ENCODE data around the gene SLC9C1. TPM values are rescaled to one million over a fixed set of nuclear protein-coding genes. Genes with fewer than 3 reads are reported as not detected.

Gene SLC9C1
- total and polyA plus RNA-seq, 2 experiments from 2014 or later: 0.03 TPM; not detected in 1

- Histone ChIP-seq H3K9me2 (replicated peaks; ENCODE audit: insufficient read depth) (no peaks in the 10 kb centered on the region), H3K36me3 (replicated peaks; ENCODE audit: insufficient read depth, low read depth) (no peaks in the 10 kb centered on the region), H3K4me3 (no peak overlapping the region), H3K9me3 (ENCODE audit: low read depth) (no peaks in the 10 kb centered on the region), H3K27ac (no peak overlapping the region), H3K4me1 (ENCODE audit: insufficient read depth) (no peaks in the 10 kb centered on the region), H3K27me3 (no peaks in the 10 kb centered on the region), H2AFZ (no peak overlapping the region), H3K4me2 (no peak overlapping the region), H4K20me1 (ENCODE audit: insufficient read depth, poor library complexity, severe bottlenecking) (no peaks in the 10 kb centered on the region), H3K79me2 (no peaks in the 10 kb centered on the region)
- no peak for TF ChIP-seq EZH2phosphoT487 (IDR thresholded peaks at IDR 0.05; ENCODE audit: low read depth, severe bottlenecking, unreplicated experiment)
- TF ChIP-seq CTCF (IDR thresholded peaks at IDR 0.05; ENCODE audit: poor library complexity): no peak
- no peak for TF ChIP-seq EZH2 (IDR thresholded peaks at IDR 0.05; ENCODE audit: borderline replicate concordance)
- no peak for DNase-seq (ENCODE audit: low spot score)
- 95% methylated on average over 1 of the region's 1 CpG for WGBS (ENCODE audit: low lambda C conversion rate, missing lambda C conversion rate)
Observed at GRCh38 chr3:112149136-112149535, 144.9 kb downstream of the SLC9C1 start.

DNA sequence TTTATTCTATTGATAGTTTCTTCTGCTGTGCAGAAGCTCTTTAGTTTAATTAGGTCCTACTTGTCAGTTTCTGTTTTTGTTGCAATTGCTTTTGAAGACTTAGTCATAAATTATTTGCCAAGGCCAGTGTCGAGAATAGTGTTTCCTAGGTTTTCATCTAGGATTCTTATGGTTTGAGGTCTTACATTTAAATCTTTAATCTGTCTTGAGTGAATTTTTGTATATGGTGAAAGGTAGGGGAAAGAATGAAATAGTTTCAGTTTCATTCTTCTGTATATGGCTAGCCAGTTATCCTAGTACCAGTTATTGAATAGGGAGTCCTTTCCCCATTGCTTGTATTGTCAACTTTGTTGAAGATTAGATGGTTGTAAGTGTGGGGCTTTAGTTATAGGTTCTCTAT is 150.3 kb downstream of the SLC9C1 start:
- no peaks in the 10 kb centered on the region for H4K20me1 ChIP-seq (ENCODE audit: insufficient read depth, poor library complexity, severe bottlenecking)
- no peak overlapping the region for H2AFZ ChIP-seq
- no peak overlapping the region for H3K27ac ChIP-seq
- WGBS (ENCODE audit: low lambda C conversion rate, missing lambda C conversion rate): 100% methylated on average over 1 of the region's 1 CpG
- H3K27me3 ChIP-seq: no peaks in the 10 kb centered on the region
- no peak overlapping the region for H3K4me2 ChIP-seq
- H3K9me2 ChIP-seq (replicated peaks; ENCODE audit: insufficient read depth): no peaks in the 10 kb centered on the region
- no peak overlapping the region for H3K4me3 ChIP-seq
- no peaks in the 10 kb centered on the region for H3K4me1 ChIP-seq (ENCODE audit: insufficient read depth)
- H3K79me2 ChIP-seq: no peaks in the 10 kb centered on the region
- no peak for DNase-seq (ENCODE audit: low spot score)
- H3K9me3 ChIP-seq (ENCODE audit: low read depth): no peaks in the 10 kb centered on the region
- H3K36me3 ChIP-seq (replicated peaks; ENCODE audit: insufficient read depth, low read depth): no peaks in the 10 kb centered on the region
- no peak for TF ChIP-seq EZH2phosphoT487 (IDR thresholded peaks at IDR 0.05; ENCODE audit: low read depth, severe bottlenecking, unreplicated experiment)
- TF ChIP-seq EZH2 (IDR thresholded peaks at IDR 0.05; ENCODE audit: borderline replicate concordance): no peak
- TF ChIP-seq CTCF (IDR thresholded peaks at IDR 0.05; ENCODE audit: poor library complexity): no peak

- Histone ChIP-seq H2AFZ (no peak overlapping the region), H3K27me3 (no peaks in the 10 kb centered on the region), H3K9me2 (replicated peaks; ENCODE audit: insufficient read depth) (no peaks in the 10 kb centered on the region), H4K20me1 (ENCODE audit: insufficient read depth, poor library complexity, severe bottlenecking) (no peaks in the 10 kb centered on the region), H3K4me3 (no peak overlapping the region), H3K27ac (no peak overlapping the region), H3K4me2 (no peak overlapping the region), H3K36me3 (replicated peaks; ENCODE audit: insufficient read depth, low read depth) (no peaks in the 10 kb centered on the region), H3K9me3 (ENCODE audit: low read depth) (no peaks in the 10 kb centered on the region), H3K4me1 (ENCODE audit: insufficient read depth) (no peaks in the 10 kb centered on the region), H3K79me2 (no peaks in the 10 kb centered on the region)
- TF ChIP-seq EZH2 (IDR thresholded peaks at IDR 0.05; ENCODE audit: borderline replicate concordance) (no peak), CTCF (IDR thresholded peaks at IDR 0.05; ENCODE audit: poor library complexity) (no peak)
- 96% methylated on average over 1 of the region's 1 CpG for WGBS (ENCODE audit: low lambda C conversion rate, missing lambda C conversion rate)
- no peak for DNase-seq (ENCODE audit: low spot score)
Observed at GRCh38 chr3:112143251-112143650, 150.8 kb downstream of the SLC9C1 start.

- H3K9me2 ChIP-seq (replicated peaks; ENCODE audit: insufficient read depth): no peaks in the 10 kb centered on the region
- no peak for TF ChIP-seq EZH2phosphoT487 (IDR thresholded peaks at IDR 0.05; ENCODE audit: low read depth, severe bottlenecking, unreplicated experiment)
- TF ChIP-seq EZH2 (IDR thresholded peaks at IDR 0.05; ENCODE audit: borderline replicate concordance): no peak
- TF ChIP-seq CTCF (IDR thresholded peaks at IDR 0.05; ENCODE audit: poor library complexity): no peak
Observed at GRCh38 chr3:112141293-112141692, 152.7 kb downstream of the SLC9C1 start.

More at GRCh38 chr3:112141293-112141692, 152.7 kb downstream of the SLC9C1 start:
- Histone ChIP-seq H3K79me2 (no peaks in the 10 kb centered on the region), H2AFZ (no peak overlapping the region), H3K27me3 (no peaks in the 10 kb centered on the region), H3K9me3 (ENCODE audit: low read depth) (no peaks in the 10 kb centered on the region), H3K4me2 (no peak overlapping the region), H4K20me1 (ENCODE audit: insufficient read depth, poor library complexity, severe bottlenecking) (no peaks in the 10 kb centered on the region), H3K36me3 (replicated peaks; ENCODE audit: insufficient read depth, low read depth) (no peaks in the 10 kb centered on the region), H3K27ac (no peak overlapping the region), H3K4me3 (no peak overlapping the region), H3K4me1 (ENCODE audit: insufficient read depth) (no peaks in the 10 kb centered on the region)
- no peak for DNase-seq (ENCODE audit: low spot score)
- WGBS (ENCODE audit: low lambda C conversion rate, missing lambda C conversion rate): 93% methylated on average over 2 of the region's 2 CpGs
